IMR-90 (cell line): Measurements from ENCODE around the gene LAMC3. TPM values are rescaled to one million over a fixed set of nuclear protein-coding genes. Genes with fewer than 3 reads are reported as not detected.

Experiments used
- ATAC-seq: fragments of 200-7000 bp; cut with Tn5 transposase; 2 replicates; pipeline ENCODE4 v1.9.1; 2020; ENCODE audit warnings: low read depth, mild to moderate bottlenecking, moderate library complexity
- BruUV-seq: library from RNA; stranded (reverse); fragments of 400-500 nt; replicated peaks from 2 replicates; lab custom pipeline; 2021; lab: Mats Ljungman, UMichigan
- CTCF ChIA-PET: fragments of 300-600 bp; formaldehyde crosslinking; extraction: SDS; loops from one replicate; lab custom pipeline; 2021; ENCODE audit warnings: antibody characterized with exemption; lab: Yijun Ruan, JAX
- POLR2A ChIA-PET: fragments of 300-600 bp; sonication (Branson Sonifier 250); formaldehyde crosslinking; loops from one replicate; lab custom pipeline; 2022; ENCODE audit warnings: antibody characterized with exemption; ENCODE audit not compliant: unreplicated experiment; lab: Charles Lee
- DNase-seq: peaks from one replicate; pipeline ENCODE4 v3.0.0; 2013
- H2AFZ ChIP-seq: replicated peaks from 2 replicates; pipeline ENCODE3; 2013; ENCODE audit warnings: low read length, mild to moderate bottlenecking; ENCODE audit not compliant: poor library complexity
- H2AK5ac ChIP-seq: 2 replicates; pipeline ENCODE4 v1.6.1; 2013; ENCODE audit warnings: low read depth, low read length, inconsistent platforms
- H2AK9ac ChIP-seq: replicated peaks from 2 replicates; pipeline ENCODE3; 2013; ENCODE audit warnings: mild to moderate bottlenecking, low read depth, low read length, moderate library complexity; ENCODE audit not compliant: poor library complexity
- H2BK120ac ChIP-seq: 2 replicates; pipeline ENCODE4 v1.6.1; 2013; ENCODE audit warnings: low read depth, low read length, inconsistent platforms
- H2BK15ac ChIP-seq: 3 replicates; pipeline ENCODE4 v1.6.1; 2013; ENCODE audit warnings: low read depth, low read length, inconsistent platforms
- H2BK20ac ChIP-seq: 2 replicates; pipeline ENCODE4 v1.6.1; 2013; ENCODE audit warnings: low read depth, mild to moderate bottlenecking, inconsistent platforms, low read length, moderate library complexity
- H2BK5ac ChIP-seq: 2 replicates; pipeline ENCODE4 v1.6.1; 2013; ENCODE audit warnings: mild to moderate bottlenecking, low read depth, low read length, inconsistent platforms; ENCODE audit not compliant: poor library complexity, severe bottlenecking
- H3K14ac ChIP-seq: replicated peaks from 2 replicates; pipeline ENCODE4 v1.6.1; 2013; ENCODE audit warnings: low read depth, low read length, inconsistent platforms
- H3K18ac ChIP-seq: 2 replicates; pipeline ENCODE4 v1.6.1; 2013; ENCODE audit warnings: low read depth, low read length, control low read depth
- H3K23ac ChIP-seq: 2 replicates; pipeline ENCODE4 v1.6.1; 2013; ENCODE audit warnings: low read depth, low read length, inconsistent platforms
- H3K27ac ChIP-seq: 2 replicates; pipeline ENCODE4 v1.5.1; 2013; ENCODE audit warnings: mild to moderate bottlenecking, control low read depth, low read length; ENCODE audit not compliant: insufficient read depth
- H3K27me3 ChIP-seq: 2 replicates; pipeline ENCODE4 v1.6.1; 2013; ENCODE audit warnings: low read length; ENCODE audit not compliant: control insufficient read depth, insufficient read depth
- H3K36me3 ChIP-seq: 2 replicates; pipeline ENCODE4 v1.6.1; 2013; ENCODE audit warnings: low read length, mixed read lengths; ENCODE audit not compliant: control insufficient read depth, insufficient read depth
- H3K4ac ChIP-seq: 2 replicates; pipeline ENCODE4 v1.6.1; 2013; ENCODE audit warnings: low read depth, low read length, inconsistent platforms
- H3K4me1 ChIP-seq: 2 replicates; pipeline ENCODE4 v1.6.1; 2013; ENCODE audit warnings: low read length, mixed read lengths; ENCODE audit not compliant: control insufficient read depth, insufficient read depth
- H3K4me2 ChIP-seq: 2 replicates; pipeline ENCODE4 v1.6.1; 2013; ENCODE audit warnings: low read depth, mild to moderate bottlenecking, control low read depth, low read length, moderate library complexity
- H3K4me3 ChIP-seq: 2 replicates; pipeline ENCODE4 v1.5.1; 2013; ENCODE audit warnings: low read depth, mild to moderate bottlenecking, control low read depth, low read length, moderate library complexity; ENCODE audit not compliant: insufficient read depth
- H3K56ac ChIP-seq: 2 replicates; pipeline ENCODE4 v1.6.1; 2013; ENCODE audit warnings: low read length, inconsistent platforms; ENCODE audit not compliant: insufficient read depth; ENCODE audit errors: extremely low read depth
- H3K79me1 ChIP-seq, 2 experiments: 2 replicates each; pipeline ENCODE4 v1.6.1; 2013; ENCODE audit warnings: low read length in 2 of 2, inconsistent platforms in 1 of 2, low read depth in 1 of 2
- H3K9ac ChIP-seq: 2 replicates; pipeline ENCODE4 v1.6.1; 2013; ENCODE audit warnings: low read depth, low read length, control low read depth
- H3K9me1 ChIP-seq: 2 replicates; pipeline ENCODE4 v1.6.1; 2013; ENCODE audit warnings: low read length, inconsistent platforms; ENCODE audit not compliant: insufficient read depth
- H3K9me3 ChIP-seq: 2 replicates; pipeline ENCODE4 v1.6.1; 2013; ENCODE audit warnings: low read length; ENCODE audit not compliant: control insufficient read depth, insufficient read depth
- H4K20me1 ChIP-seq: 2 replicates; pipeline ENCODE4 v1.6.1; 2013; ENCODE audit warnings: low read length, inconsistent platforms; ENCODE audit not compliant: insufficient read depth
- H4K5ac ChIP-seq: 2 replicates; pipeline ENCODE4 v1.6.1; 2013; ENCODE audit warnings: mild to moderate bottlenecking, low read depth, low read length, control low read depth
- H4K8ac ChIP-seq, 2 experiments: 2 replicates each; pipeline ENCODE4 v1.6.1; 2013; ENCODE audit warnings: low read depth in 2 of 2, low read length in 2 of 2, control low read depth in 1 of 2, inconsistent platforms in 1 of 2
- H4K91ac ChIP-seq: 2 replicates; pipeline ENCODE4 v1.6.1; 2013; ENCODE audit warnings: low read depth, low read length, inconsistent platforms; ENCODE audit not compliant: insufficient read depth
- BHLHE40 ChIP-seq: fragments of 150-350 bp; IDR thresholded peaks from 2 replicates; pipeline ENCODE4 v1.6.1; 2016; ENCODE audit warnings: mild to moderate bottlenecking, low read depth, low read length
- CEBPB ChIP-seq: IDR thresholded peaks from 2 replicates; pipeline ENCODE4 v1.6.1; 2012; ENCODE audit warnings: low read depth, low read length, improper control_type of control experiment
- CHD1 ChIP-seq: IDR thresholded peaks from 2 replicates; pipeline ENCODE4 v1.6.1; 2012; ENCODE audit warnings: low read depth, low read length, improper control_type of control experiment
- CTCF ChIP-seq: conservative IDR thresholded peaks from 2 replicates; pipeline ENCODE4 v1.5.1; 2012; ENCODE audit warnings: mild to moderate bottlenecking, low read depth, low read length, improper control_type of control experiment
- FOS ChIP-seq: fragments of 150-350 bp; IDR thresholded peaks from 2 replicates; pipeline ENCODE4 v1.6.1; 2016; ENCODE audit warnings: low read depth, low read length
- MAFK ChIP-seq: IDR thresholded peaks from 2 replicates; pipeline ENCODE4 v1.6.1; 2012; ENCODE audit warnings: low read depth, low read length, improper control_type of control experiment
- MAZ ChIP-seq: IDR thresholded peaks from 2 replicates; pipeline ENCODE4 v1.6.1; 2012; ENCODE audit warnings: low read depth, mild to moderate bottlenecking, low read length, improper control_type of control experiment, moderate library complexity, borderline replicate concordance
- MXI1 ChIP-seq: IDR thresholded peaks from 2 replicates; pipeline ENCODE4 v1.6.1; 2012; ENCODE audit warnings: low read depth, mild to moderate bottlenecking, low read length, moderate library complexity, borderline replicate concordance
- NFE2L2 ChIP-seq: fragments of 150-350 bp; IDR thresholded peaks from 2 replicates; pipeline ENCODE4 v1.6.1; 2016; ENCODE audit warnings: low read depth, mild to moderate bottlenecking, low read length
- POLR2A ChIP-seq: IDR thresholded peaks from 2 replicates; pipeline ENCODE4 v1.6.1; 2012; ENCODE audit warnings: mild to moderate bottlenecking, low read depth, low read length
- RAD21 ChIP-seq: IDR thresholded peaks from 2 replicates; pipeline ENCODE4 v1.6.1; 2012; ENCODE audit warnings: low read length, improper control_type of control experiment
- RCOR1 ChIP-seq: IDR thresholded peaks from 2 replicates; pipeline ENCODE4 v1.6.1; 2012; ENCODE audit warnings: mild to moderate bottlenecking, low read length, improper control_type of control experiment; ENCODE audit not compliant: insufficient replicate concordance
- RFX5 ChIP-seq: IDR thresholded peaks from 2 replicates; pipeline ENCODE4 v1.8.0; 2012; ENCODE audit warnings: low read depth, mild to moderate bottlenecking, low read length, moderate library complexity
- SMC3 ChIP-seq: fragments of 150-350 bp; IDR thresholded peaks from 2 replicates; pipeline ENCODE4 v1.6.1; 2016; ENCODE audit warnings: low read depth, mild to moderate bottlenecking, antibody characterized with exemption, low read length, moderate library complexity
- WGBS, 2 experiments: methylation state at CpG; one replicate each; pipeline versions ENCODE4 v1.1.5 to v1.1.7; 2013; ENCODE audit warnings: missing lambda C conversion rate in 2 of 2; ENCODE audit not compliant: insufficient read length in 1 of 2; ENCODE audit errors: extremely low coverage in 2 of 2; 5-methylcytosine and 5-hydroxymethylcytosine counted together
- dilution Hi-C: fragments of 300-500 bp; cut with HindIII; formaldehyde crosslinking; loops from one replicate; pipeline ENCODE4 v1.14.3; 2018; ENCODE audit warnings: low sequenced_read_pairs; ENCODE audit not compliant: unreplicated experiment
- in situ Hi-C: fragments of 300-500 bp; cut with MboI; formaldehyde crosslinking; loops from 3 replicates; pipeline ENCODE4 v1.14.3; 2019; ENCODE audit warnings: low sequenced_read_pairs, inconsistent platforms, mixed read lengths
- intact Hi-C: fragments of 100-400 bp; cut with micrococcal nuclease; formaldehyde crosslinking; loops from 2 replicates; pipeline ENCODE4 v1.10.0; 2022
- polyA plus RNA-seq, 3 experiments: library from polyadenylated mRNA; depleted of rRNA; stranded (reverse); fragments of >200 nt; gene quantifications; 2 replicates each; pipeline ENCODE4 v1.2.3, GENCODE V29; 2012; ENCODE audit warnings: low replicate concordance in 1 of 3
- total RNA-seq: library from RNA; depleted of rRNA; stranded (reverse); fragments of >200 nt; gene quantifications from 2 replicates; pipeline ENCODE4 v1.2.3, GENCODE V29; 2012
- TF ChIP-seq, protein P1 (sequence below): fragments of 150-350 bp; IDR thresholded peaks from 2 replicates; pipeline ENCODE4 v1.6.1; 2016; ENCODE audit warnings: low read depth, mild to moderate bottlenecking, low read length, moderate library complexity, borderline replicate concordance
- TF ChIP-seq, protein P2 (sequence below): fragments of 150-350 bp; IDR thresholded peaks from 2 replicates; pipeline ENCODE4 v1.6.1; 2017; ENCODE audit warnings: mild to moderate bottlenecking, antibody characterized with exemption, low read length, low read depth

The LAMC3 gene
- total and polyA plus RNA-seq, 2 of the 4 experiments (the other 2 are of a cell fraction): not detected

GRCh38 chr9:130970855-130971254 is 38.1 kb upstream of the LAMC3 start:
- Histone ChIP-seq H3K4me2 (no peak overlapping the region), H2BK120ac (0 out of 2 replicates have a peak overlapping the region, but pooled peaks have one; percentile 1), H3K79me1 (no peaks in the 10 kb centered on the region), H4K8ac (no peak overlapping the region), H2AFZ (no peak overlapping the region), H3K9me1 (no peaks in the 10 kb centered on the region), H3K4me1 (no peaks in the 10 kb centered on the region), H3K4me3 (no peak overlapping the region), H2BK5ac (no peak overlapping the region), H3K36me3 (no peaks in the 10 kb centered on the region), H2BK15ac (0 out of 3 replicates have a peak overlapping the region, but pooled peaks have one; percentile 45), H3K18ac (no peak overlapping the region), H2BK20ac (no peak overlapping the region), H3K27me3 (peaks cover 38% of the 10 kb centered on the region), H3K14ac (no peak overlapping the region), H2AK9ac (no peak overlapping the region), H3K4ac (no peak overlapping the region), H3K56ac (no peak overlapping the region), H4K5ac (no peak overlapping the region), H4K20me1 (no peaks in the 10 kb centered on the region), H3K9ac (no peak overlapping the region), H3K27ac (no peak overlapping the region), H3K23ac (no peak overlapping the region; the same call in 1 of the 2 replicates), H3K9me3 (no peaks in the 10 kb centered on the region), H4K91ac (no peak overlapping the region), H2AK5ac (peak overlapping the region; percentile 56; the same call in 1 of the 2 replicates)
- no peak for ATAC-seq
- CTCF ChIA-PET: no interaction called here
- dilution Hi-C loops (no loop called here), intact Hi-C loops (no loop called here), in situ Hi-C loops (no loop called here)
- WGBS, 2 experiments: no CpG with 5 or more reads among the region's 3 CpGs
- DNase-seq: no peak
- POLR2A ChIA-PET: no interaction called here
- no peak for TF ChIP-seq MAZ
- TF ChIP-seq RCOR1: no peak
- TF ChIP-seq, protein P1, sequence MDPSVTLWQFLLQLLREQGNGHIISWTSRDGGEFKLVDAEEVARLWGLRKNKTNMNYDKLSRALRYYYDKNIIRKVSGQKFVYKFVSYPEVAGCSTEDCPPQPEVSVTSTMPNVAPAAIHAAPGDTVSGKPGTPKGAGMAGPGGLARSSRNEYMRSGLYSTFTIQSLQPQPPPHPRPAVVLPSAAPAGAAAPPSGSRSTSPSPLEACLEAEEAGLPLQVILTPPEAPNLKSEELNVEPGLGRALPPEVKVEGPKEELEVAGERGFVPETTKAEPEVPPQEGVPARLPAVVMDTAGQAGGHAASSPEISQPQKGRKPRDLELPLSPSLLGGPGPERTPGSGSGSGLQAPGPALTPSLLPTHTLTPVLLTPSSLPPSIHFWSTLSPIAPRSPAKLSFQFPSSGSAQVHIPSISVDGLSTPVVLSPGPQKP: no peak
- TF ChIP-seq, protein P2, sequence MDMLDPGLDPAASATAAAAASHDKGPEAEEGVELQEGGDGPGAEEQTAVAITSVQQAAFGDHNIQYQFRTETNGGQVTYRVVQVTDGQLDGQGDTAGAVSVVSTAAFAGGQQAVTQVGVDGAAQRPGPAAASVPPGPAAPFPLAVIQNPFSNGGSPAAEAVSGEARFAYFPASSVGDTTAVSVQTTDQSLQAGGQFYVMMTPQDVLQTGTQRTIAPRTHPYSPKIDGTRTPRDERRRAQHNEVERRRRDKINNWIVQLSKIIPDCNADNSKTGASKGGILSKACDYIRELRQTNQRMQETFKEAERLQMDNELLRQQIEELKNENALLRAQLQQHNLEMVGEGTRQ: no peak
- no peak for TF ChIP-seq RAD21
- no peak for TF ChIP-seq RFX5
- no peak for TF ChIP-seq POLR2A
- TF ChIP-seq NFE2L2: no peak
- no peak for TF ChIP-seq CEBPB
- TF ChIP-seq CHD1: no peak
- no peak for TF ChIP-seq CTCF
- no peak for TF ChIP-seq SMC3
- TF ChIP-seq MXI1: no peak
- no peak for TF ChIP-seq BHLHE40
- no peak for TF ChIP-seq FOS
- TF ChIP-seq MAFK: no peak
- BruUV-seq: no TSS peak
